ENCODE results near the gene MT1X.

The MT1X gene

GRCh38 chr16:56690420-56691122, 8.3 kb downstream of the MT1X start:
- DNase-seq (ENCODE audit: low read depth in 2 of 2) = no peak
- no peak for TF ChIP-seq CTCF (IDR thresholded peaks at IDR 0.05; ENCODE audit: low read depth, low read length)
- no peak overlapping the region for H3K4me3 ChIP-seq (replicated peaks in 1 of 2; ENCODE audit: low read depth in 2 of 2, low read length in 2 of 2)

GRCh38 chr16:56691885-56692284, 9.6 kb downstream of the MT1X start:
- peak; percentile 39 to 53 for DNase-seq (ENCODE audit: low read depth in 2 of 2)
- no peak overlapping the region for H3K4me3 ChIP-seq (replicated peaks in 1 of 2; ENCODE audit: low read depth in 2 of 2, low read length in 2 of 2)
- no peak for TF ChIP-seq CTCF (IDR thresholded peaks at IDR 0.05; ENCODE audit: low read depth, low read length)

GRCh38 chr16:56695246-56695645, 13.0 kb downstream of the MT1X start:
- TF ChIP-seq CTCF (IDR thresholded peaks at IDR 0.05; ENCODE audit: low read depth, low read length) = no peak
- no peak for DNase-seq (ENCODE audit: low read depth in 2 of 2)
- no peak overlapping the region for H3K4me3 ChIP-seq (replicated peaks in 1 of 2; ENCODE audit: low read depth in 2 of 2, low read length in 2 of 2)

- no peak for TF ChIP-seq CTCF (IDR thresholded peaks at IDR 0.05; ENCODE audit: low read depth, low read length)
- DNase-seq (ENCODE audit: low read depth in 2 of 2) = no peak
- H3K4me3 ChIP-seq (replicated peaks in 1 of 2; ENCODE audit: low read depth in 2 of 2, low read length in 2 of 2) = no peak overlapping the region
Observed at GRCh38 chr16:56697456-56698155, 15.3 kb downstream of the MT1X start.

- H3K4me3 ChIP-seq (replicated peaks in 1 of 2; ENCODE audit: low read depth in 2 of 2, low read length in 2 of 2) = no peak overlapping the region
- TF ChIP-seq CTCF (IDR thresholded peaks at IDR 0.05; ENCODE audit: low read depth, low read length) = no peak
- DNase-seq (ENCODE audit: low read depth in 2 of 2) = peak; percentile 30 to 38
Observed at GRCh38 chr16:56700195-56700594, 17.9 kb downstream of the MT1X start.

GRCh38 chr16:56700631-56701030, 18.4 kb downstream of the MT1X start:
- H3K4me3 ChIP-seq (replicated peaks in 1 of 2; ENCODE audit: low read depth in 2 of 2, low read length in 2 of 2) = no peak overlapping the region
- no peak for TF ChIP-seq CTCF (IDR thresholded peaks at IDR 0.05; ENCODE audit: low read depth, low read length)
- DNase-seq (ENCODE audit: low read depth in 2 of 2) = no peak
